GM19467 (cell line): ENCODE results near the gene ERFE.
A peak's percentile ranks its signal among the peaks of the same experiment; 100 is the strongest.

ENCODE experiments used
- ATAC-seq: cut with Tn5 transposase; IDR thresholded peaks from one replicate; pipeline ENCODE4 v1.9.1; 2021; ENCODE audit warnings: mild to moderate bottlenecking, moderate library complexity; ENCODE audit not compliant: unreplicated experiment

The ERFE gene

DNA sequence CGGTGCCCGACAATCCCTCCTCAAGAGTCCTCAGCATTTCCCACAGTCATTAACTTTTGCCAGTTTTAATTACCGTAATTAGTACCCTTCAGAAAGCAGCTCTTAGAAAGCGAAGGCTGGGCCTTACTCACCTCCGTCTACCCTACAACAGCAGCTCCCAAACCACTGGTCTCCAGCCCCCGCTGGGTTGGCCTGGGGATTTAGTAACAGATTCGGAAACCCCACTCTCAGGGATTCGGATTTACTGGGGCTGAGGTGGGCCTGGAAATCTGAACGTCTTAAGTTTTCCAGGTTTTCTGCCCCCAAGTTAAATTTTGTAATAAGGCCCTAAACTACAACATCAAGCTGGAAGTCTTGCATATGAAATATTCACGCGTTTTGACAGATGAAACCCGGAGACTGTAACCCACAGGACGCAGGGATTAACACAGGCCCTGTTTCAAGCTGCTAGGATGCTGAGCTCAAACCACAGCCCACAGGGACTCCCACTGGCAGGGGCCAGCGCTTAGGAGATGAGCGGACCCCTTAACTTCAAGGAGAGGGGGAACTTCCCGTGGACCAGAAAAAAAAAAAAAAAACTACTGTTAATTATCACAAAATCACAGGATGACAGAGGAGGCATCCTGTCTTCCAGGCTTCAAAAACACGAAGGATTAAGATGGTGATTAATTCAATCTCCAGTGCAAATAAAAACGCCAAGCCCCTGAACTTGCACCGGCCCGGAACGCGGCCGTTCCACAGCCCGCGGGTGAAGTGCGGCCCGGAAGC is 43.7 kb downstream of the ERFE start:
- ATAC-seq, result no peak

DNA sequence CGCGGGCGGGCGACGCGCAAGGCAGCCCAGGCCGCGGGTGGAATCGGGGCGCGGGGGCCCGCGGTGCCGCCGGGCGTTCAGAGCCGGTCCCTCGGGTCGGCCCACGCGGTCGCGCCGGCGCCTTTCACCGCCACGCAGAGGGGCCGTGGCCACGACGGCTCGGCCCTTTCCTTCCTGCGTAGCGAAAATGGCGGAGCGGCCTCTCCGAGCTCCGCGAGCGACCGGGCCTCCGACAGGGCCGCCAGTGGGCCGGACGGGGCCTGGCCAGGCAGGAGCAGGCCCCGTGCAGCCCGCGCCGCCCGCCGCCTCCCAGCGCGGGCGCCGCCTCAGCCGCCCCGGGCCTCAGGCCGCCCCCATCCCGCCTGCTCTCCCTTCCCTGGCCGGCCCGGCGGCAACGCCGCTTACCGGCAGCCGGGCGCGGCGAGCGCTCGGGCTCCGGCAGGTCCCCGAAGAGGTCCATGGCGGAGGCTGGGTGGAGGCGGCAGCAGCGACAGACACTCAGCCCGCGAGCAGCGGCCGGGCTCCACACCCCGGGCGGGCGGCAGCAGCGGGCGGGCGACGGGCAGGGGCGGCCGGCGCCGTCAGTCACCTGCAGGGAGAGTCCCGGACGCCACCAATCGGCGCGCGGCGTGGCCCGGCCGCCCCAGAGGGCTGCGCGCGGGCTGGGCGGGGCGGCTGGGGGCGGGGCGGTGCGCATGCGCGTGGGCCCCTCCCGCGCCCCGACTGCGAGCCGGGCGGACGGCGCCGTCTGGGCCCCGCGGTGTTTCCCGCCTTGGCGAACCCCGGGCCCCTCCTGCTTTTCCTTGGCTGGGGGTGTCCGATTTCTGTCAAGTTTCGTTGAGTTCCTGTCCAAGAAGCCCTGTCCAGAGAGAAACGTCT is 44.6 kb downstream of the ERFE start, which contains the start of gene ILKAP:
ILKAP (minus strand) TSS at position 602 of the 879 bp plus-strand sequence; CDS start at position 460, 142 bp downstream.
- peak; percentile 90 for ATAC-seq

DNA sequence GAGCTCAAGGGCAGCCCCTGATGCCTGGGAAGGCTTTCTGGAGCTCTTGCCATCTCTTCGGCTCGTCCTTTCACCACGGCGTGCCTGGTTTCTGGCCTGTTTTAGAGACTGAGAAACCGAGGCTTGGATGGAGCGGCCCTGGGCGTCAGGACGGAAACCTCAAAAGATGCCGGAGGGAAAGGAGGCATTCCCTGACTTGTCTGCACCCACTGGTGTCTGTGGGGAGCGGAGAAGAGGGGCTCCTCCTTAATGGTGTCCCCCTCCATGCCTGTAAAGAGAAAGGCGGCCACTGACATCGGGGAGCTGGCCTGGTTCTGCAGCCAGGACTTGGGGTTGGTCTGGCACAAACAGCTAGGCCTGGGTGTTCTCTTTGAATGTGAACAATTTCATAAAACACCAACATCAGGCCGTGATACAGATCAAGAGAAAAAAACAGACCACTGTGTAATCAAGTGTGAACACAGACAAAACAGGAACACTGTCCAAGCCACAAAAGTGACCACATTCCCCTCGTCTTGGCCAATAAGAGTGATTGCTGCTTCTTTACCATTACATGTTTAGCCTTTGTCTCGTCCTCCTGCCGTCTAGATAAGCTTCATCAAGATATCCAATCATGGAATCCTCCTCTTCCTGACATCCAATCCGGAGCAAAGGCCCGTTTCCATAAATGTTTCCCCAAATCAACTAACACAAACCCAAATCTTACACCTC is 45.4 kb downstream of the ERFE start:
- peak; percentile 14 for ATAC-seq

DNA sequence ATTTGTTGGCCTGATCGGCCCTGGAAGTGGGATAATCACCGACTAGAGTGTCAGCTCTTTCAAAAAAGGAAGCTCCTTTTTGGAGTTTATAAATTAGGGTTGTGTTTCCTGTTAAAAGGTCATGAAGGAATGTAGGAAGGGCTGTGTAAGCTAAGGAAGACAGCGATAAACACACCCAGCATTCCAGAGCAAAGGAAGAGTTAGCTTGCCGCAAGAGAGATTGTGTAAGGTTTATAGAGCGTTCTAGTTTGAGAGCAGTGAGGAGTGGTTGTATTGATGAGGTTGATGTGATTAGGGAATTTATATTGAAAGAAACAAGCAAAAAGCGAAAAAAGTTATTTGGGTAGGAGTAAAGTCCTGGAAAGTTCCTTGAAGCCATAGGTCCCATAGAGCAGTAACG is 48.2 kb downstream of the ERFE start:
- ATAC-seq, result no peak

DNA sequence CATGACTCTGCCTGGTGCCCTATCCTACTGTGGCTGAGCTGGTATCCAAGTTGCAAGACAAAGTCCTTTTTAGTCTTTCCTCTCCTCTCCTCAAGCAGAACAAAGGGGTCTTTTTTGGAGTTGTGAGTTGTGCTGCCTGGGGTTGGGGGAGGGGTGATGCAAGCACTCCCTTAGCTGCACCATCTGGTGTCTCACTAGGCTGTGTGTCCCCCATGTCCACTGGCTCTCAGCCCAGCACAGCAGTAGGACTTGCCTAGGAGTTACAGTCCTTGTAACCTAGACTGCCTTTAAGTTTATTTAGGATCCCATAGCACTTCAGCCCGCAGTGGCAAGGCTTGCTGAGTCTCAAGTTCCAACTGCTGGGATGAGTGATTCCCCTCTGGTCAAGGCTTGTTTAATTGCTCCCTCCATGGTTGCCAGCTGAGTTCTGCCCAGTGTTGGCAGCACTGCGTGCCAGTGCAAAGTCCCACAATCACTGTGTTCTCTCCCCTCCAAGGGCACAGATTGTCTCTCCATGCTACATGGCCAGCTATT is 57.9 kb downstream of the ERFE start:
- ATAC-seq, result no peak
